Measurements from ENCODE around the gene METTL21A. TPM values are rescaled to one million over a fixed set of nuclear protein-coding genes. Genes with fewer than 3 reads are reported as not detected.

Gene METTL21A
- 10 to 100 TPM; 15.8 to 17.6 TPM for total RNA-seq

GRCh38 chr2:207625014-207625907 lies at the start of gene METTL21A:
Gene METTL21A, minus strand, starts transcription at chr2:207625394. Its CDS starts 1,019 bp downstream, at chr2:207624375.

Other genes starting within 250 kb of the METTL21A start
- gene CREB1, start 95.4 kb downstream of the METTL21A start, total RNA-seq = 10 to 100 TPM; 83.4 to 86.8 TPM
- 1 to 10 TPM; 6.7 to 8.0 TPM for gene CCNYL1, start 86.2 kb upstream of the METTL21A start, total RNA-seq
- under 1 TPM; 0.25 to 0.36 TPM for gene FZD5, start 144.5 kb upstream of the METTL21A start, total RNA-seq